NCI-H1930 (cell line): ENCODE data around the gene UBB.

Experiments
- DNase-seq, 2 experiments: peaks; one replicate each; lab custom pipeline; 2025; lab: John Stamatoyannopoulos, UW

Gene UBB

DNA sequence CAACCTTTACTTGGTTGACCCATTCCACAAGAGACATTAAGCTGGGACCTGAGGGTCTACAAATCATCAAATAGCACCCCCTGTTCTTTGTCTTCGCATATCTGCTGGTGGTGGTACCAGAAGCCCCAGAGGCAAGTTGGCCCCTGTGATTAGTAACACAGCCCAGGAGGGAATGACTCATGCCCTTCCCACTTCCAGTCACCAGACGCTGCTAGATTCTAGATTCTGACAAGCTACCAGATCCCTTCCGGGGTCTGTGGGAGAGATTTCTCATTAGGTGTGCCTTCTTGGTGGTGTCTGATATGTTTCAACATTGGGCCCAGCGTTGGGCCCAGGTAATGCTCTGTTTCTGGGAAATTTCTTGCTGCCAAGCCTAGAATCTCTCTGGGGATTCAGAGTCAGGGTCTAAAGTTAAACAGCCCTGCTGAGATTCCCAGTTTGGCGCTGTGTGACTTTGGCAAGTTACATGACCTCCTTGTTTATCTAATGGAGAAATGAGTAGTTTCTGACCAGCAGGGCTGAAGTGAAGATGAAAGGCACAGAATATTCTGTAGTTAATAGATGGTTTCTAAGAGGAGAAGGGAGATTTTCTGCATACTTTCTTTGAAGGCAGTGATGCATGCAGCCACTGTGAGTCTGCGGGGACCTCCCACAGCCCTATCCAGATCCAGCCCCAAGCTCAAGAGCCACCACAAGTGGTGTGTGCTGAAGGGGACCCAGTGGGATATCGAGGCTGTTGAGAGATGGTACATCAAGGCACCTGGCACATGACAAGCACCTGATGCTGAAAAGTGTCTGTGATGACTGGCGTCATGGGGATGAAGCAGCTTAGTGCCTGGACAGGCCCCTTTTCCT is 38.4 kb downstream of the UBB start:
- DNase-seq: no peak

DNA sequence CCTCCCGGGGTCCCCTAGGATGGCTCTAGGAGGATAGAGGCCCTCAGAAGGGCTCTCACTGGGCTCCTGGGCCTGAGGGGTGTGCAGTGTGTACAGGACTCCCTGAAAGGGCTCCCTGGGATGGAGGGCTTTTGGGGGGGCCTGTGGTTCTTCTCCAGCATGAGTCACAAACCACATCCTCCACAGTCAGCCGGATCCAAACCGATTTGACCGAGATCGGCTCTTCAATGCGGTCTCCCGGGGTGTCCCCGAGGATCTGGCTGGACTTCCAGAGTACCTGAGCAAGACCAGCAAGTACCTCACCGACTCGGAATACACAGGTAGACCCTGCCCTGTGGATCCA is 39.0 kb downstream of the UBB start:
- DNase-seq: no peak

DNA sequence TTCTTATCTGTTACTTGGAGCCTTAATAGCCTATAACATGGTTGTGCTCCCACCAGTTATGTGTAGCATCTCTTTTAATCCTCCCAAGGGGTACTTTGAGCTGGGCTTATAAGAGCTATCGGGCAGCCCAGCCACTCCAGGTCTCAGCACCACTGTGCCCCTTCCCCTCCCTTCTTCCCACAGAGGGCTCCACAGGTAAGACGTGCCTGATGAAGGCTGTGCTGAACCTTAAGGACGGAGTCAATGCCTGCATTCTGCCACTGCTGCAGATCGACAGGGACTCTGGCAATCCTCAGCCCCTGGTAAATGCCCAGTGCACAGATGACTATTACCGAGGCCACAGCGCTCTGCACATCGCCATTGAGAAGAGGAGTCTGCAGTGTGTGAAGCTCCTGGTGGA is 41.5 kb downstream of the UBB start:
- DNase-seq: no peak

DNA sequence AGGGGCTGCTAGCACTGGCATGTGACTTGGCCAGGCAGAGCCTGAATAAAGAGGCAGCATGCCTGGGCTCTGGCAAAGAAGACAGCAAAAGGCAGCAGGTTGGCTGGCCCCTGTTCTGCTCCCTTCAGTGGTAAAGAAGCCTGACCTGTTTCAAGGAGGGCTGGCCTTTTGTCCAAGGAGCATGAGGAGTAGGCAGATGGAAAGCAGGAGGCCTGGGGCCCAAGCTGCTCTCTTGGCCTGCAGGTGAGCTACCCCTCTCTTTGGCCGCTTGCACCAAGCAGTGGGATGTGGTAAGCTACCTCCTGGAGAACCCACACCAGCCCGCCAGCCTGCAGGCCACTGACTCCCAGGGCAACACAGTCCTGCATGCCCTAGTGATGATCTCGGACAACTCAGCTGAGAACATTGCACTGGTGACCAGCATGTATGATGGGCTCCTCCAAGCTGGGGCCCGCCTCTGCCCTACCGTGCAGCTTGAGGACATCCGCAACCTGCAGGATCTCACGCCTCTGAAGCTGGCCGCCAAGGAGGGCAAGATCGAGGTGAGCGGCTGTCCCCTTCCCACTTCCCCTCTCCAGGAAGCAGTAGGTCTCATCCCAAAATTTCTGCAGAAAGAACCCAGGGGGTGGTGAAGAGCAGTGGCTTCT is 42.5 kb downstream of the UBB start:
- DNase-seq: no peak

DNA sequence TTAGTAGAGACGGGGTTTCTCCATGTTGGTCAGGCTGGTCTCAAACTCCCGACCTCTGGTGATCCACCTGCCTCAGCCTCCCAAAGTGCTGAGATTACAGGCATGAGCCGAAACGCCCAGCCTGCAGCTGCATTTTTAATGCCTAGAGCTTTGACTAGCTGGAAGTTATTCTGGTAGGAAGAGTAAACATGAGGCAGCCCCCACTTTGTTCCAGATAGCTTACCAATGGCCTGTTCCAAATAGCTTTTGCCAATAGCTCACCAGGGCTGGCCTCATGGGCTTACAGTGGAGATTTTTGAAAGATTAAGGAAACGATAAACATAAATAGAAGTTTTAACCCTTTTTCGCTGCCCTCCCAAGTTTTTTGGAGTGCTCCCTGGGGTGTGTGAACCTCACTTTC is 44.3 kb downstream of the UBB start:
- no peak for DNase-seq

DNA sequence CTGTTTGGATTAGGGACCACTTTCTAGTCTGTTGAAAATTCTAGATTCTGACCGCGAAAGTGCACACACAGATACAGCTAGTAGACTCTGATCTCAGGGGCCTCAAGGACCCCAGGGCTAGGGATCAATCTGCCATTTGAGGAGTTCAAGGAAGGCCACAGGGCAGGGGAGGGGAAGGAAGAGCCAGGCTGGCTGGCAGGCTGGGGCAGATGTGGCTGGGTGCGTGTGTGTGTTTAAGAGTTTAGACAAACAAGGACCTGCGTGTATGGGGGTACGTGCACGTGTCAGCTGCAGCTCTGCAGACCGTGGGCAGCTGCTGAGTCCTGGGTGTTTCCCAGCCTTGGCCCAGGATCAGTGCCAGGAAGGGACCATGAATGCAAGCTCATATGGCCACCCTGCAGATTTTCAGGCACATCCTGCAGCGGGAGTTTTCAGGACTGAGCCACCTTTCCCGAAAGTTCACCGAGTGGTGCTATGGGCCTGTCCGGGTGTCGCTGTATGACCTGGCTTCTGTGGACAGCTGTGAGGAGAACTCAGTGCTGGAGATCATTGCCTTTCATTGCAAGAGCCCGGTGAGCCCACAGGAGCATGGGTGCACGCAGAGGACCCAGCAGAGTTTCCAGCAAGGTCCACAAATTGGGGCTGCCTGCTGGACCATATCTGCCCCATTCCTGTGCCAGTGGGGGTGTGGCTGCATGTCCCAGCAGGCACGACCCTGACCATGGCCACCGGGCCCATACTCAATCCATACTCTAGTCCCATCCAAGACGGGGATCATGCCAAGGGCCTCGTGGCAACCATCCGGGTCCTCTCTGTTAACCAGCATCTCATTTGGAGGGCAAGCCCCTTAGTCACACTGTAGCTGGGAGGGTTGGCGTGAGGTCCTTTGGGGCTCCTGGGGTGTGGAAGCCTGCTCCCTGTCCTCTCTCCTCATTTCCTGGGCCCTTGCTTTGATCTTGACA is 45.1 kb downstream of the UBB start:
- no peak for DNase-seq

DNA sequence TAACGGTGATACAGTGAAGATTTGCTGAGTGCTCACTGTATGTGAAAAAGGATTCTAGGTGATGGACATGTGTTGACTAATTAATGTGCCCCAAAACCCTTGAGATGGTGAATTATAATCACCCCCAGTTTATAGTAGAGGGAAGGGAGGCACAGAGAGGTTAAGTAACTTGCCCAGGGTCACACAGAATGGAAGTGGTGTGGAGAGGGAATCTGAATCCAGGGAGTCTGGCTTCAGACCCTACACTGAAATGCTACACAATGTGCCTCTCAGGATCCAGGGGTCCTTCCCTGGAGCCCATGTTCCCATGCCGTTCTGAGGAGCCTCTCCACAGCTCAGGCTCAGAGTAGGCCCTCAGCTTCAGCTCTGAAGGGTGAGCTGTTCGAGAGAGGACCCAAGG is 46.1 kb downstream of the UBB start:
- DNase-seq: no peak

DNA sequence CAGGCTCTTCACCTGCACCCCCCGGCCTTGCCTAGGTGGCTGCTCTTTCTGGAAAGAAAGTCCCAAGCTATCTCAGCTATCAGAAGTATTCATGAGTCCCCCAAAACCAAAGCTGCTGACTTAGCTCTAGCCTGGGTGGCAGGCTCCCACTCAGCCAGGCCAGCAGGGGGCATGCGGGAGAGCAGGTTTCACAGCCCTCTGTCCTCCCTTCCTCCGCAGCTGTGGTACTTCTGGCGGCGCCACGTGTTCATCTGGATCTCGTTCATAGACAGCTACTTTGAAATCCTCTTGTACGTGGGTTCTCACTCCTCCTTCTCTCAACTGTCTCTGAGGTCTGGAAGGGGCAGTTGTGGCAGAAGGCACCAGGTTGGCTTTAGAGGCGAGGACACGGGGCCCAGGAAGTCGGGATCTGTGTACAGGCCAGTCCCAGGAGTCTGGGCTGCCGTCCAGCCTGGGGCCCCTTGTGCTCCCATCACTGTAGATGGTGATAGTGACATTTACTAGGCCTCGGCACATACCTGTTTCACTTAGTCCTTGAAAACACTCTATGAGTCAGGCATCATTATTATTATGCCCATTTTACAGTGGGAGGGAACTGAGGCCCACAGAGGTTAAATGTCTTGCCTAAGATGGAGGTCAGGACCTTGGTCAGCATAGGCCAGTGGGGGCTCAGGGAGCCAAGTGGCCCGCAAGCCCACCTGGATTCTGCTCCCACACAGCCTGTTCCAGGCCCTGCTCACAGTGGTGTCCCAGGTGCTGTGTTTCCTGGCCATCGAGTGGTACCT is 47.4 kb downstream of the UBB start:
- DNase-seq: peak; percentile 16 to 24

DNA sequence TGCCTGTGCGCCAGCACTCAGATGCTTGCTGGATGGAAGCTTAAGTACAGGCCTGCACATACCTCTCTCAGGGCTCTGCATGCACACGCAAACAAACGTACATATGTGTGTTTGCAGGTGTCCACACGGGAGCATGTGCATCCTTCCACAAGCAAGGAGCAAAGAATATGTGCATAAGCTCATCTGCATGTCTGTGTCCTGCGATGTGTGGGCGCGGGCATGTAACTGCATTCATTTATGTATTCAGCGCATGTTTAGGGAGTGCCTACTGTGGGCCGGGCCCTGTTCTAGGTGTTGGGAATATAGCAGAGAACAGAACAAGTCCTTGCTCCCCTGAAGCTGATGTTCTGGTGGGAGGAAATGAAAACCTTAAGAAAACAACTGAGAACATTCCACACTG is 48.2 kb downstream of the UBB start:
- DNase-seq: no peak

DNA sequence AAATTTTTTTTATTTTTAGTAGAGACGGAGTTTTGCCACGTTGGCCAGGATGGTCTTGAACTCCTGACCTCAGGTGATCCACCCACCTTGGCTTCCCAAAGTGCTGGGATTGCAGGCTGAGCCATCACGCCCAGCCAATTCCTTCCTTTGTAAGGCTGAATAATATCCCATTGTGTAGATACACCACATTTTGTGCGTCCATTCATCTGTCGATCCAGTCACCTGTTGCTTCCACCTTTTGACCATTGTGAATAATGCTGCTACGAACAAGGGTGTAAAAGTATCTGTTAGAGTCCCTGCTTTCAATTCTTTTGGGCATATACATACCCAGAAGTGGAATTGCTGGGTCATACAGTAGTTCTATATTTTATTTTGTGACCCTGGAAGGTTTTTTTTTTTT is 49.8 kb downstream of the UBB start:
- DNase-seq: no peak

DNA sequence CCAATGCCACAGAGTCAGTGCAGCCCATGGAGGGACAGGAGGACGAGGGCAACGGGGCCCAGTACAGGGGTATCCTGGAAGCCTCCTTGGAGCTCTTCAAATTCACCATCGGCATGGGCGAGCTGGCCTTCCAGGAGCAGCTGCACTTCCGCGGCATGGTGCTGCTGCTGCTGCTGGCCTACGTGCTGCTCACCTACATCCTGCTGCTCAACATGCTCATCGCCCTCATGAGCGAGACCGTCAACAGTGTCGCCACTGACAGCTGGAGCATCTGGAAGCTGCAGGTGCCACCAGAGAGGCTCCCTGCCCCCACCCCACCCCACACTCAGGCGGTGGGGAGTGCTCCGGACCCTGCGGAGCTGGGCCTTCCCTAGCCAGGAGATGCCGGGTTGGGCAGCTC is 51.1 kb downstream of the UBB start:
- no peak for DNase-seq
